NCI-H1092 treated with DMSO at 0.1 percent for 48 hours (cell line): ENCODE measurements around the gene DPP10.
"Not testable (repeated sequence)": the region's sequence is repeated elsewhere in the genome, so short reads cannot be mapped to it uniquely, and the experiment has no call there.

Experiments used
- DNase-seq: peaks from one replicate; lab custom pipeline; 2025; lab: John Stamatoyannopoulos, UW

DPP10 gene

GRCh38 chr2:115427436-115427835, 985.0 kb downstream of the DPP10 start:
- DNase-seq = no peak

GRCh38 chr2:115440746-115441145, 998.3 kb downstream of the DPP10 start:
- not testable (repeated sequence) for DNase-seq

- no peak for DNase-seq
Observed at GRCh38 chr2:115443539-115444185, 1001.2 kb downstream of the DPP10 start.

GRCh38 chr2:115460008-115460407, 1017.6 kb downstream of the DPP10 start:
- no peak for DNase-seq

GRCh38 chr2:115480741-115481140, 1038.3 kb downstream of the DPP10 start:
- peak; percentile 17 for DNase-seq

- DNase-seq = no peak
Observed at GRCh38 chr2:115481842-115482241, 1039.4 kb downstream of the DPP10 start.

GRCh38 chr2:115483666-115484065, 1041.2 kb downstream of the DPP10 start:
- no peak for DNase-seq

- no peak for DNase-seq
Observed at GRCh38 chr2:115484486-115484885, 1042.0 kb downstream of the DPP10 start.

GRCh38 chr2:115484983-115485382, 1042.5 kb downstream of the DPP10 start:
- no peak for DNase-seq

GRCh38 chr2:115491186-115491793, 1048.8 kb downstream of the DPP10 start:
- DNase-seq = no peak

- no peak for DNase-seq
Observed at GRCh38 chr2:115505331-115505730, 1062.9 kb downstream of the DPP10 start.

- DNase-seq = no peak
Observed at GRCh38 chr2:115520727-115521126, 1078.3 kb downstream of the DPP10 start.

GRCh38 chr2:115524452-115524851, 1082.0 kb downstream of the DPP10 start:
- DNase-seq = no peak

GRCh38 chr2:115529627-115530026, 1087.2 kb downstream of the DPP10 start:
- DNase-seq = no peak

GRCh38 chr2:115533081-115533480, 1090.6 kb downstream of the DPP10 start:
- no peak for DNase-seq

GRCh38 chr2:115541814-115542213, 1099.4 kb downstream of the DPP10 start:
- DNase-seq = no peak

- DNase-seq = no peak
Observed at GRCh38 chr2:115542331-115542730, 1099.9 kb downstream of the DPP10 start.

- DNase-seq = no peak
Observed at GRCh38 chr2:115543024-115543423, 1100.6 kb downstream of the DPP10 start.

GRCh38 chr2:115543461-115543860, 1101.0 kb downstream of the DPP10 start:
- no peak for DNase-seq

- DNase-seq = no peak
Observed at GRCh38 chr2:115549611-115550130, 1107.2 kb downstream of the DPP10 start.

GRCh38 chr2:115552726-115553125, 1110.3 kb downstream of the DPP10 start:
- no peak for DNase-seq

- DNase-seq = no peak
Observed at GRCh38 chr2:115554153-115554552, 1111.7 kb downstream of the DPP10 start.

- DNase-seq = no peak
Observed at GRCh38 chr2:115558725-115559124, 1116.3 kb downstream of the DPP10 start.

GRCh38 chr2:115560666-115561065, 1118.2 kb downstream of the DPP10 start:
- no peak for DNase-seq
